ENCODE measurements around the gene TMEM151B.

DNA sequence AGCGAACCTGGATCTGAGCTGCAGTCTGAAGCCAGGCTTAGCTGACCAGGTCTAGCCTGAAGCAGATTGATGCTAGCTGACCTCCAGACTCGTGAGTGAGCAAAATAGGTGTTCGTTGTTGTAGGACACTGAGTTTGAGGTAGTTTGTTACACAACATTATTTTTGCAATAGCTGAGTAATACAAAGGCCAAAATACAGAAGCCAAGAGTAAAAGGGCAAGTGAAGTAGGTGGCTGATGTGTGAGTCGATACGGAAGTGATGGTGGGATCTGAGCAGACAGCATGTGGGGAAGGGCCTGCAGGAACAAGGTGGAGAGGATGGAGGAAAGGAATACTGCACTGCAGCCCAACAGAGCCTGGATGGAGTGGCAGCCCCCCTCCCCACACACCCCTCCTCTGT, 63.7 kb downstream of the TMEM151B start:
- TF ChIP-seq POLR2A (IDR thresholded peaks at IDR 0.05; ENCODE audit: low read length) (no peak), GATA1 (IDR thresholded peaks at IDR 0.05; ENCODE audit: low read depth, low read length) (no peak)

Data from erythroblast (primary cell).